KOPT-K1 (cell line): Measurements from ENCODE around the gene LIPH.
"Not testable (repeated sequence)": the region's sequence is repeated elsewhere in the genome, so short reads cannot be mapped to it uniquely, and the experiment has no call there.

Experiments
- H3K27ac ChIP-seq: fragments of 200-600 bp; sonication (generic); 2 replicates; pipeline ENCODE4 v1.5.1; 2016; ENCODE audit warnings: antibody characterized with exemption, mild to moderate bottlenecking, low read depth, low read length; ENCODE audit not compliant: poor library complexity, severe bottlenecking
- H3K36me3 ChIP-seq: fragments of 200-600 bp; sonication (generic); 2 replicates; pipeline ENCODE4 v1.5.1; 2017; ENCODE audit warnings: antibody characterized with exemption, mild to moderate bottlenecking, low read length, moderate library complexity; ENCODE audit not compliant: insufficient read depth
- H3K9me3 ChIP-seq: fragments of 200-600 bp; sonication (generic); 2 replicates; pipeline ENCODE4 v1.5.1; 2017; ENCODE audit warnings: antibody characterized with exemption, low read length, mild to moderate bottlenecking; ENCODE audit not compliant: insufficient read depth, poor library complexity, severe bottlenecking

The LIPH gene

DNA sequence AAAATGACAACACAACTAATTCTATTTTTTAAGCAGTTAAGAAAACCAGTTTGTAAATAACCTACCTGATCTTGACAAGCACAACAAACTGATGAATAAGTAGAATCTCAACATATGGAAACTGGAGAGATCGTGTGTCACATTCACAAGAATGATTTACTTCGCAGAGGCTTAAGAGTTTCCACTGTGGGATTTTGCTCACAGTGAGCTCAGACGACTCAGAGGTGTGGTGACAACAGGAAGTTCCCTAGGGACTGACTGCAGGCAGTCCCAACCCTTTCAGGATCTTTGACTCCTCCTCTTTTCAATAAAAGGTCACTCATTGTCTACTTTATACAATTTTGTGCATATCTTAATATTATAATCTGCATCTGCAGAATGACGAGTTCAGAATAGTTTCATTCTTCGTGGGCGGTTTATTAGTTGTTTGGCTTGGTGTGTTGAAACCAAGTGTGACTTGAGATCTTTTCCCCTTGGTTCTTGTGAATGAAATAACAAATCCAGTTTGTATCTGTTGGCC lies at the start of gene LIPH:
Gene LIPH, minus strand, starts transcription at position 231 of the 520 bp plus-strand sequence. Its CDS starts 117 bp downstream, at position 114.
- Histone ChIP-seq H3K36me3 (no peaks in the 10 kb centered on the region), H3K27ac (no peak within 1 kb of the TSS), H3K9me3 (no peaks in the 10 kb centered on the region)

GRCh38 chr3:185595526-185595925 lies 43.1 kb upstream of the LIPH start:
- H3K36me3 ChIP-seq: peaks cover 75% of the 10 kb centered on the region
- no peaks in the 10 kb centered on the region for H3K9me3 ChIP-seq
- no peak overlapping the region for H3K27ac ChIP-seq

DNA sequence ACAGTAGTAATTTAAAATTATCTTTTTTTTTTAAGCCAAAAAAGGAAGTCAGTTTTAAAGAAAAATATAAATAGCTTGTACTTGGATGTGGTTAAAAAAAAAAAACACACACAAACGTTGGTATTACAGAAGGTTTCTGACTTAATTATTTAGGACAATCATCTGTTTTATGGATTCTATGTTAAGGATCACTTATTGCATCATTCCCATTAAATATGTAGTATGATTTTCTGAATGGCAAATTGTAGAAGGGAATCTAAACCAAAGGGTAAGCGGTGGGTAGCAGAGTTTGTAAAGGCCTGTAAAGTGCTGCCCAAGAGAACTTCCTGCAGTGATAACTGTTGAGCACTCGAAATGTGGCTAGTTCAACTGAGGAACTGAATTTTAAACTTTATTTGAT lies 41.7 kb upstream of the LIPH start:
- H3K36me3 ChIP-seq: peaks cover 61% of the 10 kb centered on the region

GRCh38 chr3:185586686-185587039 lies 34.3 kb upstream of the LIPH start:
- H3K9me3 ChIP-seq: no peaks in the 10 kb centered on the region
- peaks cover 3% of the 10 kb centered on the region for H3K36me3 ChIP-seq
- peak overlapping the region; percentile 66 for H3K27ac ChIP-seq

More for the DNA sequence above, 41.7 kb upstream of the LIPH start:
- no peak overlapping the region for H3K27ac ChIP-seq
- H3K9me3 ChIP-seq: no peaks in the 10 kb centered on the region

- peak within 1 kb of the TSS; percentile 66 for H3K27ac ChIP-seq
- H3K9me3 ChIP-seq: no peaks in the 10 kb centered on the region
- H3K36me3 ChIP-seq: no peaks in the 10 kb centered on the region
Measured at GRCh38 chr3:185585859-185586685, 33.7 kb upstream of the LIPH start, which contains the start of gene SENP2. TSS of gene SENP2 (plus strand) at chr3:185586295. CDS start at chr3:185586414, 119 bp downstream.

- Histone ChIP-seq H3K36me3 (no peaks in the 10 kb centered on the region), H3K9me3 (no peaks in the 10 kb centered on the region), H3K27ac (peak overlapping the region; percentile 66)
Measured at GRCh38 chr3:185585518-185585858, 33.1 kb upstream of the LIPH start.

- Histone ChIP-seq H3K27ac (no peak overlapping the region), H3K36me3 (no peaks in the 10 kb centered on the region), H3K9me3 (no peaks in the 10 kb centered on the region)
Measured at GRCh38 chr3:185584686-185585085, 32.3 kb upstream of the LIPH start.

- H3K9me3 ChIP-seq: no peaks in the 10 kb centered on the region
- no peaks in the 10 kb centered on the region for H3K36me3 ChIP-seq
- H3K27ac ChIP-seq: no peak overlapping the region
Measured at GRCh38 chr3:185583925-185584324, 31.5 kb upstream of the LIPH start.

GRCh38 chr3:185582871-185583270 lies 30.5 kb upstream of the LIPH start:
- no peaks in the 10 kb centered on the region for H3K36me3 ChIP-seq
- no peak overlapping the region for H3K27ac ChIP-seq
- no peaks in the 10 kb centered on the region for H3K9me3 ChIP-seq

- Histone ChIP-seq H3K36me3 (no peaks in the 10 kb centered on the region), H3K9me3 (no peaks in the 10 kb centered on the region), H3K27ac (no peak overlapping the region)
Measured at GRCh38 chr3:185582236-185582635, 29.8 kb upstream of the LIPH start.

DNA sequence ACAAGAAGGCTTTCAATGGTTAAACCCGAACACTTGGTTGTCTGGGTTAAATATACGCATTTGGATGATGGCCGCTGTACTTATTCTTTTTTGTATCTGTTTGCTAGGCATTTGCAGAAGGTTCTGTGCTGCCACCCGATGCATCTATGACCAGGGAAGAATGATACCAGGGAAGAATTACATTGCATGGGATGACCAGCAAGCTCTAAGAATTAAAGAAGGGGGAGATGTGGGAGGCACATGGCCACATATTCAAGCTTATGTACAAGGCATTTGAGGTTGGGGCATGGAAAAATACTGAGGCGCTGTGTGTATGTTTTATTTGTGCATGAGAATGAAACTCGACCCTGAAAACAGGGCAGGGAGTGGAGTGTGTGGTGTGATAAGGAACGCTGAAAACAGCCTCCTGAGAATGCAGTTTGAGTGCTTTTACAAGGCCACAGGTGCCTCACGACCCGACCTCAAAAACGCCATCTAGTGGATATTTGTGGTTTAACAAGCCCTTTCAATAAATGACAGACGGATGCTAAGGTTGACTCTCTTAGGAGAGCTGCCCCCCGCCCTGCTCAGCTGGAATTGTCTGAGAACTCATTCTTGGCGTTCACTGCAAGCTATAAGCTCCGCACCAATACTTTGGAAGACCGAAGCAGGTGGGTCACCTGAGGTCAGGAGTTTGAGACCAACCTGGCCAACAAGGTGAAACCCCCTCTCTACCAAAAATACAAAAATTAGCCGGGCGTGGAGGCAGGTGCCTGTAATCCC lies 22.9 kb upstream of the LIPH start:
- H3K27ac ChIP-seq: not testable (repeated sequence)

DNA sequence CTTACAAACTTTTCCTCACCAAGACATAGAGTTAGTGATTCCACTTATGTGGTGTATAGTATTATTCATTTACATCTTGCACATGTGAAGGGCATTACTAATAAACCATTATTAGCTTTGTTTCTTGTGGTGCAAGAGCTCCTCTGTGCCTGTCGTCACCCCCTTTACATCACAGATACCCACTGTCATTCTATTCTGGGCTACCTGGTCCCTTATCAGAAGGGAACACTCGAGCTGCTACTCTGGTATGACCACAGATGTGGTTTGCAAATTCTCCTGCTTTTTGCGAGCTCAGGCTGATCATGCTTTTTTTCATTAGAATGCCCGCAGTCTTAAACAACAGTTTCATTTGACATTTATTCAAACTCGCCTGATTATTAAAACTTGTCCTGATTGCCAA lies 19.8 kb upstream of the LIPH start:
- peaks cover 18% of the 10 kb centered on the region for H3K9me3 ChIP-seq
- no peak overlapping the region for H3K27ac ChIP-seq
- H3K36me3 ChIP-seq: no peaks in the 10 kb centered on the region

More for the DNA sequence above, 22.9 kb upstream of the LIPH start:
- H3K36me3 ChIP-seq: not testable (repeated sequence)
- peaks cover 18% of the 10 kb centered on the region for H3K9me3 ChIP-seq

DNA sequence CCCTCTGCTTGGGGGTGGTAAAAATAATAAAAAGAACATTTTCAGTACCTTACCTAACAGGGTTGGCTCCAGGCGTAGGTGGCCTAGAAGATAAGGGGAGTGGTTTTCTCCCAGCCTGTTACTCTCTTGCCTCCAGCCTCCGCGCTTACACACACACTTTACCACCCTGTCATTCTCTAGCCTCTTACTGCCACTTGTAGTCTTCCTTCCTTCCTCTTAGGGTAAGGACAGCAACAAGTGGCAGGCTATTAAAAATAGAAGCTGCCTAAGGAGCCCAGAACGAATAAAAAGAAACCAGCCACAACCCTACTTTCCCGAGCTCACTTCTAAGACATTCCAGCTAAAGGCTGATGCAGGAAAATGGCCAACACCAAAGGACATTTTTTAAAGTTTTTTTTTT lies 9.6 kb upstream of the LIPH start:
- Histone ChIP-seq H3K9me3 (no peaks in the 10 kb centered on the region), H3K36me3 (no peaks in the 10 kb centered on the region), H3K27ac (no peak overlapping the region)

DNA sequence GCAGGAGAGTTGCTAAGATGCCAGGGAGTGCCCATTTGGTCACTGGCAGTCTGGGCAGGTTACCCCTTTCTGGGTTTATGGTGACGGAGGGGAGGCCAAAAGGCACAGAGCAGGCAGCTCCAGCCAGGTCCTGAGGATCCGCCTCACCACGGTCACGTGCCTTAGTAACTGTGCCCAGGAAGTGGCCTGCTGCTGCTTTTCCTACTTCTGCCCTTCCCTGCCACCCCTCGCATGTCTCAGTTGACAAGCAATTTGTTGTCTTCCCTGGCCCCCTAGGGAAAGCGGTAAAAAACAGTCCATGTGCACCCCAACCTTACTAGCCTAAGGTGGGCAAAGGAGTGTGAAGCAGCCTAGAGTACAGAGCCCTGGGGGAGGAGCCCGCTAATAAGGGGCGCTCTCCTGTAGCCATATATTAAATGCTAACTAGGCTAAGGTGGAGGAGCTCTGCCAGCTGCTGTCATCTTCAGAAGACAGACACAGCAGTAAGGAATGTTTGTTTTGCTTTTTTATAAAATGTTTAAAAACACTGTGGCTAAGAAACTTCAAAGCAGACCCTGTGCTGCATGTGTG lies 9.1 kb upstream of the LIPH start:
- no peaks in the 10 kb centered on the region for H3K9me3 ChIP-seq
- H3K27ac ChIP-seq: no peak overlapping the region
- H3K36me3 ChIP-seq: no peaks in the 10 kb centered on the region

- Histone ChIP-seq H3K36me3 (no peaks in the 10 kb centered on the region), H3K27ac (no peak overlapping the region), H3K9me3 (no peaks in the 10 kb centered on the region)
Measured at GRCh38 chr3:185560676-185561075, 8.3 kb upstream of the LIPH start.
